HEK293 (cell line): ENCODE data around the gene SLC35G2.

ENCODE experiments used
- CTCF ChIA-PET: fragments of 350-600 bp; formaldehyde crosslinking; extraction: SDS; loops from one replicate; lab custom pipeline; 2021; ENCODE audit warnings: antibody characterized with exemption; lab: Yijun Ruan, JAX
- POLR2A ChIA-PET: fragments of 300-600 bp; formaldehyde crosslinking; extraction: SDS; loops from one replicate; lab custom pipeline; 2020; ENCODE audit warnings: antibody characterized with exemption, inconsistent platforms; lab: Yijun Ruan, JAX
- H3K27ac ChIP-seq: fragments of 200-500 bp; sonication (Bioruptor generic); 2 replicates; pipeline ENCODE4 v1.5.1; 2014; ENCODE audit warnings: low read depth, low read length, control low read depth, inconsistent platforms; ENCODE audit errors: extremely low read depth
- H3K36me3 ChIP-seq, 2 experiments: fragments of 200-500 bp in 1 of 2; sonication (Bioruptor generic) in 1 of 2; 1 replicate in 1 of 2; 2 replicates in 1 of 2; pipeline ENCODE4 v1.5.1; 2014 to 2017; ENCODE audit warnings: inconsistent platforms in 2 of 2, low read length in 2 of 2; ENCODE audit not compliant: control insufficient read depth in 2 of 2, insufficient read depth in 1 of 2
- H3K4me1 ChIP-seq: fragments of 200-500 bp; sonication (Bioruptor generic); 2 replicates; pipeline ENCODE4 v1.5.1; 2014; ENCODE audit warnings: mild to moderate bottlenecking, low read length, inconsistent platforms; ENCODE audit not compliant: control insufficient read depth, insufficient read depth
- H3K4me3 ChIP-seq: 2 replicates; pipeline ENCODE4 v1.5.1; 2011; ENCODE audit warnings: low read depth, mild to moderate bottlenecking, control low read depth, low read length, moderate library complexity
- H3K9me3 ChIP-seq: fragments of 200-500 bp; sonication (Bioruptor generic); 2 replicates; pipeline ENCODE4 v1.5.1; 2014; ENCODE audit warnings: low read depth, low read length, inconsistent platforms; ENCODE audit not compliant: control insufficient read depth, insufficient read depth
- GFI1B ChIP-seq: fragments of 450-650 bp; formaldehyde crosslinking; IDR thresholded peaks from 2 replicates; pipeline ENCODE4 v1.5.1; 2016; ENCODE audit warnings: missing biosample characterization, missing genetic modification characterization
- GLIS2 ChIP-seq: fragments of 450-650 bp; formaldehyde crosslinking; IDR thresholded peaks from 2 replicates; pipeline ENCODE4 v1.5.1; 2016; ENCODE audit warnings: missing biosample characterization, missing genetic modification characterization
- KLF9 ChIP-seq: fragments of 450-650 bp; formaldehyde crosslinking; IDR thresholded peaks from 2 replicates; pipeline ENCODE4 v1.5.1; 2016; ENCODE audit warnings: missing biosample characterization, missing genetic modification characterization, low read depth
- OVOL3 ChIP-seq: fragments of 450-650 bp; formaldehyde crosslinking; IDR thresholded peaks from 2 replicates; pipeline ENCODE4 v1.5.1; 2016; ENCODE audit warnings: missing biosample characterization, missing genetic modification characterization
- REST ChIP-seq: fragments of 450-650 bp; formaldehyde crosslinking; IDR thresholded peaks from 2 replicates; pipeline ENCODE4 v1.5.1; 2016; ENCODE audit warnings: missing biosample characterization, missing genetic modification characterization
- WT1 ChIP-seq: fragments of 450-650 bp; formaldehyde crosslinking; IDR thresholded peaks from 2 replicates; pipeline ENCODE4 v1.5.1; 2016; ENCODE audit warnings: missing biosample characterization, missing genetic modification characterization
- ZNF19 ChIP-seq: fragments of 450-650 bp; formaldehyde crosslinking; IDR thresholded peaks from 2 replicates; pipeline ENCODE4; 2016; ENCODE audit warnings: missing biosample characterization, missing genetic modification characterization, low read depth
- ZNF211 ChIP-seq: fragments of 450-650 bp; formaldehyde crosslinking; IDR thresholded peaks from 2 replicates; pipeline ENCODE4 v1.5.1; 2016; ENCODE audit warnings: low read depth, missing biosample characterization, missing genetic modification characterization
- ZNF223 ChIP-seq: fragments of 450-650 bp; formaldehyde crosslinking; IDR thresholded peaks from 2 replicates; pipeline ENCODE4 v1.5.1; 2016; ENCODE audit warnings: missing biosample characterization, missing genetic modification characterization
- ZNF544 ChIP-seq: fragments of 450-650 bp; formaldehyde crosslinking; IDR thresholded peaks from 2 replicates; pipeline ENCODE4 v1.5.0; 2017; ENCODE audit warnings: missing biosample characterization, missing genetic modification characterization
- ZNF837 ChIP-seq: fragments of 450-650 bp; formaldehyde crosslinking; IDR thresholded peaks from 2 replicates; pipeline ENCODE4 v1.5.1; 2016; ENCODE audit warnings: missing biosample characterization, missing genetic modification characterization
- TF ChIP-seq, protein P1 (sequence below): fragments of 450-650 bp; formaldehyde crosslinking; IDR thresholded peaks from 2 replicates; pipeline ENCODE4 v1.5.1; 2017; ENCODE audit warnings: missing biosample characterization, missing genetic modification characterization
- TF ChIP-seq, protein P2 (sequence below): fragments of 450-650 bp; formaldehyde crosslinking; IDR thresholded peaks from 2 replicates; pipeline ENCODE4 v1.5.1; 2016; ENCODE audit warnings: missing biosample characterization, missing genetic modification characterization
- TF ChIP-seq, protein P3 (sequence below): fragments of 450-650 bp; formaldehyde crosslinking; IDR thresholded peaks from 2 replicates; pipeline ENCODE4 v1.5.1; 2016; ENCODE audit warnings: missing biosample characterization, missing genetic modification characterization, borderline replicate concordance

SLC35G2 gene

DNA sequence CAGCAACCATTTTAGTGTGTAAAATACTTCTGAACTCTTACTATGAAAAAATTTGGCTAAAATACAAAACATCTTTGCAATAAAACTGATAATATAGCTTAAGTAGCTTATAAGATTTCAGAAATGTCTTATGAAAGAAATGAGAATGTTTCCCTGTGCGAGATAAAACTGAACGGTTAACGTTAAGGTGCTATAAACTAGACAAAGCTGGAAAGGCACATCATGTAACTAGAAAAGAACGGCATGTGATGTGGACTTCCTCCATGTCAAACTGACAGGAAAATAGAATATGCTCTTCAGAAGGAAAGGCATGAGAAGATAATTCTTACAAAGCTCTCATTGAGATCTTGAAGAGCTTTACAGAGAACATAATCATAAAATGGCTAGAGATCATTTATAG lies 79.6 kb downstream of the SLC35G2 start:
- H3K4me3 ChIP-seq = no peak overlapping the region
- POLR2A ChIA-PET = no interaction called here
- no peak for TF ChIP-seq ZNF223 (tag by site-specific recombination)
- TF ChIP-seq, protein P1, sequence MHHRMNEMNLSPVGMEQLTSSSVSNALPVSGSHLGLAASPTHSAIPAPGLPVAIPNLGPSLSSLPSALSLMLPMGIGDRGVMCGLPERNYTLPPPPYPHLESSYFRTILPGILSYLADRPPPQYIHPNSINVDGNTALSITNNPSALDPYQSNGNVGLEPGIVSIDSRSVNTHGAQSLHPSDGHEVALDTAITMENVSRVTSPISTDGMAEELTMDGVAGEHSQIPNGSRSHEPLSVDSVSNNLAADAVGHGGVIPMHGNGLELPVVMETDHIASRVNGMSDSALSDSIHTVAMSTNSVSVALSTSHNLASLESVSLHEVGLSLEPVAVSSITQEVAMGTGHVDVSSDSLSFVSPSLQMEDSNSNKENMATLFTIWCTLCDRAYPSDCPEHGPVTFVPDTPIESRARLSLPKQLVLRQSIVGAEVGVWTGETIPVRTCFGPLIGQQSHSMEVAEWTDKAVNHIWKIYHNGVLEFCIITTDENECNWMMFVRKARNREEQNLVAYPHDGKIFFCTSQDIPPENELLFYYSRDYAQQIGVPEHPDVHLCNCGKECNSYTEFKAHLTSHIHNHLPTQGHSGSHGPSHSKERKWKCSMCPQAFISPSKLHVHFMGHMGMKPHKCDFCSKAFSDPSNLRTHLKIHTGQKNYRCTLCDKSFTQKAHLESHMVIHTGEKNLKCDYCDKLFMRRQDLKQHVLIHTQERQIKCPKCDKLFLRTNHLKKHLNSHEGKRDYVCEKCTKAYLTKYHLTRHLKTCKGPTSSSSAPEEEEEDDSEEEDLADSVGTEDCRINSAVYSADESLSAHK (tag by site-specific recombination) = no peak
- TF ChIP-seq ZNF211 (tag by site-specific recombination) = no peak
- no peak for TF ChIP-seq GLIS2 (tag by site-specific recombination)
- no peak for TF ChIP-seq ZNF19
- TF ChIP-seq WT1 (tag by site-specific recombination) = no peak
- no peak for TF ChIP-seq KLF9 (tag by site-specific recombination)
- no peak for TF ChIP-seq ZNF544 (tag by site-specific recombination)
- TF ChIP-seq, protein P2, sequence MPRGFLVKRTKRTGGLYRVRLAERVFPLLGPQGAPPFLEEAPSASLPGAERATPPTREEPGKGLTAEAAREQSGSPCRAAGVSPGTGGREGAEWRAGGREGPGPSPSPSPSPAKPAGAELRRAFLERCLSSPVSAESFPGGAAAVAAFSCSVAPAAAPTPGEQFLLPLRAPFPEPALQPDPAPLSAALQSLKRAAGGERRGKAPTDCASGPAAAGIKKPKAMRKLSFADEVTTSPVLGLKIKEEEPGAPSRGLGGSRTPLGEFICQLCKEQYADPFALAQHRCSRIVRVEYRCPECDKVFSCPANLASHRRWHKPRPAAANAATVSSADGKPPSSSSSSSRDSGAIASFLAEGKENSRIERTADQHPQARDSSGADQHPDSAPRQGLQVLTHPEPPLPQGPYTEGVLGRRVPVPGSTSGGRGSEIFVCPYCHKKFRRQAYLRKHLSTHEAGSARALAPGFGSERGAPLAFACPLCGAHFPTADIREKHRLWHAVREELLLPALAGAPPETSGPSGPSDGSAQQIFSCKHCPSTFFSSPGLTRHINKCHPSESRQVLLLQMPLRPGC (tag by site-specific recombination) = no peak
- TF ChIP-seq, protein P3, sequence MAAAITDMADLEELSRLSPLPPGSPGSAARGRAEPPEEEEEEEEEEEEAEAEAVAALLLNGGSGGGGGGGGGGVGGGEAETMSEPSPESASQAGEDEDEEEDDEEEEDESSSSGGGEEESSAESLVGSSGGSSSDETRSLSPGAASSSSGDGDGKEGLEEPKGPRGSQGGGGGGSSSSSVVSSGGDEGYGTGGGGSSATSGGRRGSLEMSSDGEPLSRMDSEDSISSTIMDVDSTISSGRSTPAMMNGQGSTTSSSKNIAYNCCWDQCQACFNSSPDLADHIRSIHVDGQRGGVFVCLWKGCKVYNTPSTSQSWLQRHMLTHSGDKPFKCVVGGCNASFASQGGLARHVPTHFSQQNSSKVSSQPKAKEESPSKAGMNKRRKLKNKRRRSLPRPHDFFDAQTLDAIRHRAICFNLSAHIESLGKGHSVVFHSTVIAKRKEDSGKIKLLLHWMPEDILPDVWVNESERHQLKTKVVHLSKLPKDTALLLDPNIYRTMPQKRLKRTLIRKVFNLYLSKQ (tag by site-specific recombination) = no peak
- TF ChIP-seq, all 188 proteins: peak for 0
- Histone ChIP-seq H3K36me3 (no peaks in the 10 kb centered on the region), H3K4me1 (no peaks in the 10 kb centered on the region), H3K9me3 (no peaks in the 10 kb centered on the region), H3K27ac (no peak overlapping the region)
- CTCF ChIA-PET = no interaction called here

GRCh38 chr3:136898954-136899353 lies 80.0 kb downstream of the SLC35G2 start:
- H3K36me3 ChIP-seq = no peaks in the 10 kb centered on the region
- no peaks in the 10 kb centered on the region for H3K4me1 ChIP-seq
- H3K27ac ChIP-seq = no peak overlapping the region
- POLR2A ChIA-PET = no interaction called here
- H3K4me3 ChIP-seq = no peak overlapping the region
- no peak for TF ChIP-seq OVOL3 (tag by site-specific recombination)
- no peak for TF ChIP-seq GFI1B
- no peak for TF ChIP-seq ZNF837
- TF ChIP-seq REST (tag by site-specific recombination) = no peak
- CTCF ChIA-PET = interaction anchor here (1.1 kb wide), 1 partner anchor 9 kb away, joined by 3 read pairs; no protein-coding TSS in a partner anchor
- no peaks in the 10 kb centered on the region for H3K9me3 ChIP-seq
